CD1c-positive myeloid dendritic cell (primary cell): Measurements from ENCODE around the gene SARS1.
"Not testable (repeated sequence)": the region's sequence is repeated elsewhere in the genome, so short reads cannot be mapped to it uniquely, and the experiment has no call there.

Source experiments
- DNase-seq: peaks from one replicate; pipeline ENCODE4 v3.0.0-alpha.2; 2016; ENCODE audit errors: extremely low spot score

Gene SARS1, protein sequence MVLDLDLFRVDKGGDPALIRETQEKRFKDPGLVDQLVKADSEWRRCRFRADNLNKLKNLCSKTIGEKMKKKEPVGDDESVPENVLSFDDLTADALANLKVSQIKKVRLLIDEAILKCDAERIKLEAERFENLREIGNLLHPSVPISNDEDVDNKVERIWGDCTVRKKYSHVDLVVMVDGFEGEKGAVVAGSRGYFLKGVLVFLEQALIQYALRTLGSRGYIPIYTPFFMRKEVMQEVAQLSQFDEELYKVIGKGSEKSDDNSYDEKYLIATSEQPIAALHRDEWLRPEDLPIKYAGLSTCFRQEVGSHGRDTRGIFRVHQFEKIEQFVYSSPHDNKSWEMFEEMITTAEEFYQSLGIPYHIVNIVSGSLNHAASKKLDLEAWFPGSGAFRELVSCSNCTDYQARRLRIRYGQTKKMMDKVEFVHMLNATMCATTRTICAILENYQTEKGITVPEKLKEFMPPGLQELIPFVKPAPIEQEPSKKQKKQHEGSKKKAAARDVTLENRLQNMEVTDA

GRCh38 chr1:109213824-109214693 is at the start of gene SARS1:
Gene SARS1, plus strand, starts transcription at chr1:109213918. Its CDS starts 75 bp downstream, at chr1:109213993.
- DNase-seq, result peak; percentile 94

- no peak for DNase-seq
Measured at GRCh38 chr1:109164538-109164937, 49.2 kb upstream of the SARS1 start.

DNA sequence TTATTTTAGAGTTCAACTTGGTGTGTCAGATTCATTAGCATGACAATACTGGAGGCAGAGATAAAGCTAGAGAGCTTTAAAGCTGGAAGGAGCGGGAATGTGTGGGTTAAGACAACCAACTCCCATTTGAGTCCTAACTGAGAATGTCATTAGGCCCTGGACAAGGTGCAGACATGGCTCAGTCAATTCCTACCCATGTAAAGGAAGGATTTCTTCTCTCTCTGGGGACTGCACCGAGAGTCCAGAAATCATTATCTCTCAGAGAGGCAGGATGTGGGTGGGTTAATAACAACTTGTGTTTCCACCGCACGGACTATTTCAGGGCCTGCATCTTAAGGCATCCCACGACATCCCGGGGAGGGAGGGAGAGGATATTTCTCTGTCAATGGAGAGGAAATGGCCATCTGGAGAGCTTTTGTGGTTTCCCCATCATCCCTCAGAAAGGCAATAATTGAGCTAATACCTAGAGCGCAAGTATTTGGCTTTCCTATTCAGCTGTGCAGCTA is 46.7 kb upstream of the SARS1 start:
- DNase-seq, result no peak

DNA sequence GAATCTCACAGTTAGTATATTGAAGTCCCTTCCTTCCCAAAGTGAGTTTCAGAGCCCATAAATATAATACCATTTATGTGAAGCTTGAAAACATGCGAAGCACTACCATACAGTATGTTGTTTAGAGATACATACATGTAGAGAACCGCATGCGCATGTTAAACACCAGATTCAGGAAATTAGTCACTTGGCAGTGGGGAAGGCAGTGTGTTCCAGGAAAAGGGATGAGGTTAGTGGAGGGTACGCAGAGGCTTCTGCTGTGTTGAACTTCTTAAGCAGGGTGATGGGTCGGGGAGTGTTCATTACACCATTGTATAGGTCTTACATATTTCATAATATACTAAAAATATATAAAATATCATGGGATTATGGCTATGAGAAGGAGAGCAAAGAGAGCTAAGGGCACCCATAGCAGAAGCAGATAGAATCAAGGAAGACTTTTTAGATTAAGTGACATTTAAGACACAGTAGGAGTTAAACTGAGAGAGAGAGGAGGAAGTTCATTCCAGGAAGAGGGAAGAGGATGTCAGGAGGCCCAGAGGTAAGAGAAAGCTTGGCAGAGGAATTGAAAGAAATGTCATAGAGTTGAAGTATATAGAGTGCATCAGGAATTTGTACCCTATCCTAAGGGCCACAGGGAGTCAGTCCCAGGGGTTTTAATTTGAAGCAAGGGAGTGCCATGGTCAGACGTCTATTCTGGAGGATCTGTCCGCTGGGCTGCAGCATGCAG is 43.5 kb upstream of the SARS1 start:
- DNase-seq, result peak; percentile 51

DNA sequence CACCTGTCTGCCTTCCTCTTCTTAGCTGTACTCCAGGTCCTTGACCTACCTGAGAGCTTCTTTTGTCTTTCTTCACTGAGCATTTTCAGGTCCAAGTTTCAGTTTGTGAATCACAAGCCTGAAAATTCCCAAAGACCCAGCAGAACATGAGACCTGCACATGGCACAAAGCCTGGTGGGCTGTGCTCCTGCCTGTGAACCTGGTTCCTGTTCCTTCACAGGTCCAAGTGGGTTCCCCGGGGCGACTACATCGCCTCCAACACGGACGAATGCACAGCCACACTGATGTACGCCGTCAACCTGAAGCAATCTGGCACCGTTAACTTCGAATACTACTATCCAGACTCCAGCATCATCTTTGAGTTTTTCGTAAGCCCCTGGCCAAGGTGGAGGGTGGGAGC is 42.1 kb upstream of the SARS1 start:
- DNase-seq, result no peak

DNA sequence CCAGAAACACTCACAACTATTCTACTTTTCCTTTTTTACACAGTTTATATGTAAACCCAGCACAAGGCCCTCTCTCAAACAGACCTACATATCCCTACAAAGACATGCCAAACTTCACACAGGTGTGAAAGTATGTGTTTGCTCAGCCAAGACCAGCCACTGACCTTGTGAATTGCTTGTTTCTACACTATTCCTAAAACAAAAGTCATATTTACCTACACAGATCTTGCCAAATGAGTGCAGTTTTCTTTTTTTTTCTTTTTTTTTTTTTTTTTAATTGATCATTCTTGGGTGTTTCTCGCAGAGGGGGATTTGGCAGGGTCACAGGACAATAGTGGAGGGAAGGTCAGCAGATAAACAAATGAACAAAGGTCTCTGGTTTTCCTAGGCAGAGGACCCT is 37.4 kb upstream of the SARS1 start:
- not testable (repeated sequence) for DNase-seq

DNA sequence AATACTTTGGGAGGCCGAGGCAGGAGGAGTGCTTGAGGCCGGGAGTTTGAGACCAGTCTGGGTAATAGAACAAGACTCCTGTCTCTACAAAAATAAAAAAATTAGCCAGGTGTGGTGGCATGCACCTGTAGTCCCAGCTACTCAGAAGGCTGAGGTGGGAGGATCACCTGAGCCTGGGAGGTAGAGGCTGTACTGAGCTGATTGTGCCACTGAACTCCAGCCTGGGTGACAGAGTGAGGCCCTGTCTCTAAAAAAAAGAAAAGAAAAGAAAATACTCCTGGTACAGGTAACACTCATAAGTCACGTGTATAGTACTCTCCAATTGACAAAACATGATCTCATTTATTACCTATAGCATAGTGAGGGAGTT is 33.0 kb upstream of the SARS1 start:
- not testable (repeated sequence) for DNase-seq

DNA sequence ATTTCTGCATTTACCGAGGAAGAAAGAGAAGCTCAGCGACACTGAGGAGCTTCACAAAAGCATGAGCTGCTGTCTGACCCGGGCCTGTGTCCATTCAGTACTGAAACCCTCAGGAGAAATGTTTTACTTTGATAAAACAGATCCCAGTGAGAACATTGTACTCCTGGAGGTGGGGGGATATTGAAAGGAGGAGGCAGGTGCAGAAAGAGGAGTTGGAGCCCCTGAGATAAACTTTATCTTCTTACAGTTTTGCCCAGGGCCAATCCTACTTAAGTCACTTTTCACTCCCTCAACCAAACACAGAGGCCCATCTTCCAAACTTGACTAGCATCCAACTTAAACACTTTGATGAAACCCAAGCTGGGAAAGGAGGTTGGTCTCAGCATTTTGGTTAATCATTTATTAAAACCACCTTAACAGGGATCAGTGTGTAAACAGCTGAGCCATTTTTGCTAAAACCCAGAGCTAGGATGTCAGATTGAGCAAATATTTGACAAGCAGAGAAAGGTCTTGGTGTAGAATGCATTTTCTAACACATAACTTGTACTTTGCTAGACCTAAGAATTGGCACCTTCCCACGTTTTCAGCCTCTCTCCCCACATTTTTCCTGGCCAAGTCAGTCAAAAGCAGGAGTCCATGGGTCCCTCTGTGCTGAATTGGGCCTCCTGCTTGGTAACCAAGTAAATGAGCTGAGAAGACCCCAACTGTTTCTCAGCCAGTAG is 32.5 kb upstream of the SARS1 start:
- no peak for DNase-seq

- no peak for DNase-seq
Measured at GRCh38 chr1:109181807-109182163, 31.9 kb upstream of the SARS1 start.

DNA sequence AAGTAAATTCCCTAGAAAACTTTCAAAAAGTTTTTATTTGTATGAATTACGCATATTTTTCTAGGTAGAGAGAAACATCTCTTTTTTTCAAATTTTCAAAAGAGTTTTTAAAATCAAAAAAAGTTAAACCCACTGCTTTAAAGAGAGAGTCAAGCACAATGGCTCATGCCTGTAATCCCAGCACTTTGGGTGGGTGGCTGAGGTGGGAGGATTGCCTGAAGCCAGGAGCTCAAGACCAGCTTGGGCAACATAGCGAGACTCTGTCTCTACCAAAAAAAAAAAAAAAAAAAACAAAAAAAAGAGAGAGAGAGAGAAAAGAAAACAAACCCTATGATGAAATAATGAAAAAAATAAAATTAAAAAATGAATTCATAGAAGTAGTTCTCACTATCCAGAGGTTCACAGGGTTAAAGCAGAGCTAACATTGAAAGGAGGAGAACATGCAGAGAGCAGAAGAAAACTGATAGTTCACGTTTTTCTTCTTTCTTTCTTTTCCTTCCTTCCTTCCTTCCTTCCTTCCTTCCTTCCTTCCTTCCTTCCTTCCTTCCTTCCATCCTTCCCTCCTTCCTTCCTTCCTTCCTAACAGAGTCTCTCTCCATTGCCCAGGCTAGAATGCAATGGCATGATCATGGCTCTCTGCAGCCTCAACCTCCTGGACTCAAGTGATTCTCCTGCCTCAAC is 30.5 kb upstream of the SARS1 start:
- DNase-seq, result no peak

GRCh38 chr1:109184687-109185086 is 29.0 kb upstream of the SARS1 start:
- peak; percentile 46 for DNase-seq

- no peak for DNase-seq
Measured at GRCh38 chr1:109185357-109185756, 28.4 kb upstream of the SARS1 start.

DNA sequence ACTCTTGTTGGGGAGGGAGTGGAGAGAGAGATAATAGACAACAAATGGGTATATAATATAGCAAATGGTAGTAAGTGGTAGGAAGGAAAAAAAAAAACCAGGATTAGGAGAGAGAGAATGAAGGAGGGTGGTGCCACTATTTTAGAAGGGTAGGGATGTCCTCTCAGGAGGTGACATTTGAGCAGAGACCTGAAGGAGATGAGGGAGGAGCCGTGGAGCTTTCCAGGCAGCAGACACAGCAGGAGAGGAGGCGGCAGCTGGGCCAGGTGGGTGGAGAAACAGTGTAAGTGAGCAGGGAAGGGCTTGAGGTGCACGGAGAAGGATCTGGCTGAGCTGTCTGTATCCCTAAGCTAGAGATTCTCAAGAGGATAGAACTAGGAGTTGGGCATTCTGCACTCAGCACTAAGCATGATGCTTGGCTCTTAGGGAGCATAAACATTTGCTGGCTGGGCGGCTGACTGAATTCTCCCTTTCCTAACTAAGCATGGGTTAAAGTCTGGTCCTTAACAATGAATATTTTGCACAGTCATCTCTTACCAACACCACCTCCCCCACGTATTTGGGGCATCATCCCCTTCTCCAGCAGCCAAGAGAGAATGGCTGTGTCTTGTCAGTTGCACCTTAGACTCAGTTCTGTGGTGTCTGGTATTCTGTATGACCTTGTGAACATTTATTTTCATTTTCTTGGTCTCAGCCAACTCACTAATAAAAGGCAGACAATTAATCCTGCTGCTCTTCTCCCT is 27.6 kb upstream of the SARS1 start:
- DNase-seq, result no peak

- DNase-seq, result no peak
Measured at GRCh38 chr1:109186733-109187086, 27.0 kb upstream of the SARS1 start.

GRCh38 chr1:109187127-109187526 is 26.6 kb upstream of the SARS1 start:
- DNase-seq, result no peak

- DNase-seq, result no peak
Measured at GRCh38 chr1:109188200-109188599, 25.5 kb upstream of the SARS1 start.

DNA sequence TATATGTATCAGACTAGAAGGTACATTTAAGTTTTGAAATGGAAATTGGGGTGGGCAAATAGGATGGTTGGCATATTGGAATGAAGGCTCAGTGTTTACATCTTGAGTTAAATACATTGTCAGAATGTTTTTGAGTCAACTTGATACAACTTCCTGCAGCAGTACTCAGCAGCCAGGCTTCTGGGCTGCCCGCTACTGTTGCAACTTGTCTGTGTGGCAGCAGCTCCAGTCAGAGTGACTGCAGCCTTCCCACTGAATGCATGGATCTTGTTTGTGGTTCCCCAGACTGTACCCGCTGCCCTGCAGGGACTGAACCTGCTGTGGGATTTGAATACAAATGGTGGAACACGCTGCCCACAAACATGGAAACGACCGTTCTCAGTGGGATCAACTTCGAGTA is 24.9 kb upstream of the SARS1 start:
- DNase-seq, result no peak

DNA sequence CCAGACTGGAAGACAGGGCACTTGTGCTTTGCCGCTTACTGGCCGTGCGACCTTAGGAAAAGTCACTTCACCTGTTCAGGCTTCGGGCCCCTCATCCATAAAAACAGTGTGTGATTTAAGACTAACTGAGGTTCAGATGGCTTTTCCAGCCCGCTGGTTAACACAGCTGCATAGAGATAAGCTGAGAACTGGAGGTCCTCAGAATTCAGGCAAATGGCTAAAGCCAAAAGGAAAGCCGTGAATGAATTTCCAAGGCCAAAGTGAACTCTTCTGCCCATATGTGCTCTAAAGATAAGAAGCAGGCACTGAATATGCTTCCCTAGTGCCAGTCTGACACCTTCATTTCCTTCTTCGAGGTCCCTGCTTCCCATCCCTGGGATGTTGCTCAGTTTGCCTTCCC is 23.5 kb upstream of the SARS1 start:
- no peak for DNase-seq

DNA sequence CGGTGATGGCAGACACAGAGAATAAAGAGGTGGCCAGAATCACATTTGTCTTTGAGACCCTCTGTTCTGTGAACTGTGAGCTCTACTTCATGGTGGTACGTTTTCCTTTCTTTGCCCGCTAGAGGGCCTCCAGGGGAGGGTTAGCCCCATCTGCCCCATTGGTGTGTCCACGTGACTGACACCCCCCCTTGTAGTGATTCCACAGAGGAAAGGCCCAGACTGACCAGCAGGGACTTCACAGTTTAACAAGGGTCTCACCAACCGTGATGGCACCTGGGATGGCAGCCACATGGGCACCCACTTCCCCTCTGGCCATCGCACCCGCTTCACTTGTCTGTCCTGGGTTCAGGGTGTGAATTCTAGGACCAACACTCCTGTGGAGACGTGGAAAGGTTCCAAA is 22.3 kb upstream of the SARS1 start:
- DNase-seq, result no peak

DNA sequence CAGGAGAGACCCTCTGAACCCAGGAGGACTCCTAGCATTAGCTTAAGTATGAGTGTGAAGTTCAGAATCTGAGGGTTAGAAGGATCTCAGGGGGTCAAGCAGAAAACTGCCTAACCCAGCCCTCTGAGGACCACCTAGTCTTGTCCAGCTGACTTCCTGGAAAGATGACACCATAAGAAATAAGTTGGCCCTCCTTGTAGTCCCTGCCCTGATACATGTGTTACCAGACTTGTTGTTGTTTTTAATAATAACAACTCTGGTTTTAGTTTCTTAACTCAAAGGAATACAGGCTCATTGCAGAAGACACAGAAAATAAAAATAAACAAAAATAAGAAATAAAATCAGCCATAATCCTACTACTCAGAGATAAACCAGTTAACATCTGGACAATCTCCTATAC is 21.8 kb upstream of the SARS1 start:
- no peak for DNase-seq
